Upper lobe of right lung (tissue), 1 donor: Measurements from ENCODE around the gene SIDT1. TPM values are rescaled to one million over a fixed set of nuclear protein-coding genes. Genes with fewer than 3 reads are reported as not detected.

Experiments used
- ATAC-seq: fragments of 200-7000 bp; cut with Tn5 transposase; one replicate; pipeline ENCODE4 v1.9.1; 2020; ENCODE audit warnings: mild to moderate bottlenecking, moderate library complexity
- DNase-seq: peaks from one replicate; pipeline ENCODE4 v3.0.0-alpha.2; 2020
- H3K27ac ChIP-seq: fragments of 200-600 bp; one replicate; pipeline ENCODE4 v1.8.0; 2022
- H3K27me3 ChIP-seq: fragments of 200-600 bp; one replicate; pipeline ENCODE4 v1.8.0; 2022; ENCODE audit warnings: mild to moderate bottlenecking
- H3K36me3 ChIP-seq: fragments of 200-600 bp; one replicate; pipeline ENCODE4 v1.8.0; 2022
- H3K4me1 ChIP-seq: fragments of 200-600 bp; one replicate; pipeline ENCODE4 v1.8.0; 2022
- H3K4me3 ChIP-seq: fragments of 200-600 bp; one replicate; pipeline ENCODE4 v1.8.0; 2022; ENCODE audit warnings: mild to moderate bottlenecking
- H3K9me3 ChIP-seq: fragments of 200-600 bp; one replicate; pipeline ENCODE4 v1.8.0; 2022
- intact Hi-C: fragments of 100-400 bp; cut with DNase I; formaldehyde crosslinking; loops from one replicate; pipeline ENCODE4 v1.11.0; 2022
- total RNA-seq: library from RNA; stranded (reverse); fragmentation: NEBNext Ultra II Directional; extraction: Animal tissue kit (Norgen Biotek cat#: 25700); gene quantifications from one replicate; pipeline ENCODE4 v1.2.1, GENCODE V29; 2021
- TF ChIP-seq, protein P1 (sequence below): fragments of 200-600 bp; IDR thresholded peaks from one replicate; pipeline ENCODE4 v1.8.0; 2022; ENCODE audit warnings: antibody characterized with exemption
- donor health status: DM: no; HTN: yes; CAD: no; lungs with severe emphysema.

SIDT1 gene
- total RNA-seq, 1 donor from 2014 or later = 3.5 TPM

DNA sequence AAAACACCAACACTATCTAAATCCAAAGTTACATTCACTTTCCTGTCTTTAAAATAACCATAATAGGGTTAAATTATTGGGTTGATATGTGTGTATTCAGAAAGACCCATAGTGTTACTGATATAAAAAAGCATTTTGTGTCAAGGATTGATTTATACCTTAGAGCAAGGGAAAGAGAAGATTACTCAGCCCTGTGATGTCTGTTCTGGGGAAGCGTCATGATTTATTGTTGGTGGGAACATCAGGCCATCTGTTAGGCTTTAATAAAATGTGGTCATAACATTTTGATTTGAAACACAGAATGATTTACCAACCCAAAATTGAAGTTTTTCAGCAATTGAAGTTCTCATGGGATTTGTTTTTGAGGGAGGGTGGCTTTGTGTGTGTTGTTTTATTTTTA is 33.2 kb downstream of the SIDT1 start:
- no peak for DNase-seq
- TF ChIP-seq, protein P1, sequence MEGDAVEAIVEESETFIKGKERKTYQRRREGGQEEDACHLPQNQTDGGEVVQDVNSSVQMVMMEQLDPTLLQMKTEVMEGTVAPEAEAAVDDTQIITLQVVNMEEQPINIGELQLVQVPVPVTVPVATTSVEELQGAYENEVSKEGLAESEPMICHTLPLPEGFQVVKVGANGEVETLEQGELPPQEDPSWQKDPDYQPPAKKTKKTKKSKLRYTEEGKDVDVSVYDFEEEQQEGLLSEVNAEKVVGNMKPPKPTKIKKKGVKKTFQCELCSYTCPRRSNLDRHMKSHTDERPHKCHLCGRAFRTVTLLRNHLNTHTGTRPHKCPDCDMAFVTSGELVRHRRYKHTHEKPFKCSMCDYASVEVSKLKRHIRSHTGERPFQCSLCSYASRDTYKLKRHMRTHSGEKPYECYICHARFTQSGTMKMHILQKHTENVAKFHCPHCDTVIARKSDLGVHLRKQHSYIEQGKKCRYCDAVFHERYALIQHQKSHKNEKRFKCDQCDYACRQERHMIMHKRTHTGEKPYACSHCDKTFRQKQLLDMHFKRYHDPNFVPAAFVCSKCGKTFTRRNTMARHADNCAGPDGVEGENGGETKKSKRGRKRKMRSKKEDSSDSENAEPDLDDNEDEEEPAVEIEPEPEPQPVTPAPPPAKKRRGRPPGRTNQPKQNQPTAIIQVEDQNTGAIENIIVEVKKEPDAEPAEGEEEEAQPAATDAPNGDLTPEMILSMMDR = no peak
- intact Hi-C loops = no loop called here
- H3K27me3 ChIP-seq = no peaks in the 10 kb centered on the region
- H3K36me3 ChIP-seq = no peaks in the 10 kb centered on the region
- ATAC-seq = no peak
- H3K4me3 ChIP-seq = no peak overlapping the region
- no peak overlapping the region for H3K27ac ChIP-seq
- no peaks in the 10 kb centered on the region for H3K4me1 ChIP-seq
- H3K9me3 ChIP-seq = no peaks in the 10 kb centered on the region

DNA sequence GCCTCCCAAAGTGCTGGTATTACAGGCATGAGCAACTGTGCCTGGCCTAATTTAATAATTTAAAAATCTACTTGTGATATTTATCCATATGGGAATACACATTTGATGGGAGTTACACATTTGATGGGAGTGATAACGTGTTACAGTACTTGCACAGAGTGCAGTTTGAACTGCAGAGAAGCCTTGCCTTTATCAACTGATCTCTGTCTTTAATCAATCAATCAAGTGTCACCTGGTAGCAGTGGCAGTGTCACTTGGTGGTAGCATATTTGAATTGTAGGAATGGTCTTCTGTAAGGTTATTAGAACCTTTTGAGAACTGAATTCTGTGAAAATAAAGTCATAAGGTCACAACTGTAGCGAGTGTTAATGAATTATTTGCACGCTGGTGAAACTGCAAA is 37.8 kb downstream of the SIDT1 start:
- DNase-seq = no peak
- Histone ChIP-seq H3K4me3 (no peak overlapping the region), H3K36me3 (no peaks in the 10 kb centered on the region), H3K9me3 (no peaks in the 10 kb centered on the region), H3K27me3 (no peaks in the 10 kb centered on the region), H3K4me1 (no peaks in the 10 kb centered on the region), H3K27ac (no peak overlapping the region)
- TF ChIP-seq, protein P1 = no peak
- no peak for ATAC-seq
- intact Hi-C loops = loop anchor here (10.0 kb wide), 1 partner anchor 55 kb away; the partner anchor contains the start of gene SPICE1

DNA sequence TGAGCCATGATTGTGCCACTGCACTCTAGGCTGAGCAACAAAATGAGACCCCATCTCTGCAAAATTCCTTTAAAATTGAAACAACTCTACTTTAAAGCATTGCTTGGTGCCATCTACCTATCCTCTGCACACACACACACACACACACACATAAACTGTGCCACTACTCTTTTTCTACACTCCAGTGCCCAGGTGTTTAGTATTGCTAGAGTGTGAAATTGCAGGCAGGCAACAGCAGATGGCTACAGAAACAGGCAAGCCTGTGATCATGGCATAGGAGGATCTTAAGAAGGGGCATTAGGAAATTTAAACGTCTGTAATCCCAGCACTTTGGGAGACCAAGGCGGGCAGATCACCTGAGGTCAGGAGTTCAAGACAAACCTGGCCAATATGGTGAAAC is 39.0 kb downstream of the SIDT1 start:
- Histone ChIP-seq H3K4me3 (no peak overlapping the region), H3K9me3 (no peaks in the 10 kb centered on the region), H3K36me3 (no peaks in the 10 kb centered on the region), H3K27ac (no peak overlapping the region), H3K4me1 (no peaks in the 10 kb centered on the region), H3K27me3 (no peaks in the 10 kb centered on the region)
- no peak for ATAC-seq
- intact Hi-C loops = loop anchor here (10.0 kb wide), 1 partner anchor 57 kb away; the partner anchor contains the start of gene SPICE1
- no peak for DNase-seq
- TF ChIP-seq, protein P1 = no peak

GRCh38 chr3:113573728-113574127 is 41.4 kb downstream of the SIDT1 start:
- Histone ChIP-seq H3K36me3 (no peaks in the 10 kb centered on the region), H3K27me3 (no peaks in the 10 kb centered on the region), H3K9me3 (no peaks in the 10 kb centered on the region), H3K4me3 (no peak overlapping the region), H3K27ac (no peak overlapping the region), H3K4me1 (no peaks in the 10 kb centered on the region)
- DNase-seq (no peak), ATAC-seq (no peak)
- intact Hi-C loops = loop anchor here (10.0 kb wide), 1 partner anchor 59 kb away; the partner anchor contains the start of gene SPICE1
- TF ChIP-seq, protein P1 = no peak

DNA sequence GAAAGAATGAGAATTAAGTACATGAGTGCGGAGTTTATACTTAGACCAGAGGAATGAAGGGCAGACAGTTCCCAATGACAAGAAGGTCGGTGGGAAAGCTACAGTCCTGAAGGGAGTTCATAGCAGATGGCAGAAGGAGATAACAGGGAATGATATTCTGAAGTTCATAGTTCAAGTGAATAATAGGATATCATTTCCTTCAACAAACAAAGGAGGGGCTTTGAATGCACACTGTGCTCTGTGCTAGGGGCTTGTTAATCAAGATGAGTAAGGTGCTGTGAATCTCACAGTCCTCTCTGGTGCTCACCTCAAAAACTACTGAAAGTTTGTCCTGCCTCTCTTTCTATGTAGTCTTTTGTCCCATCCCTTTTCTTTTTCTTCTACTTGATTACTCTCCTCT is 41.9 kb downstream of the SIDT1 start:
- H3K4me3 ChIP-seq = no peak overlapping the region
- no peaks in the 10 kb centered on the region for H3K27me3 ChIP-seq
- H3K27ac ChIP-seq = no peak overlapping the region
- ATAC-seq (no peak), DNase-seq (no peak)
- H3K4me1 ChIP-seq = no peaks in the 10 kb centered on the region
- TF ChIP-seq, protein P1 = no peak
- intact Hi-C loops = loop anchor here (10.0 kb wide), 1 partner anchor 59 kb away; the partner anchor contains the start of gene SPICE1
- H3K36me3 ChIP-seq = no peaks in the 10 kb centered on the region
- H3K9me3 ChIP-seq = no peaks in the 10 kb centered on the region

DNA sequence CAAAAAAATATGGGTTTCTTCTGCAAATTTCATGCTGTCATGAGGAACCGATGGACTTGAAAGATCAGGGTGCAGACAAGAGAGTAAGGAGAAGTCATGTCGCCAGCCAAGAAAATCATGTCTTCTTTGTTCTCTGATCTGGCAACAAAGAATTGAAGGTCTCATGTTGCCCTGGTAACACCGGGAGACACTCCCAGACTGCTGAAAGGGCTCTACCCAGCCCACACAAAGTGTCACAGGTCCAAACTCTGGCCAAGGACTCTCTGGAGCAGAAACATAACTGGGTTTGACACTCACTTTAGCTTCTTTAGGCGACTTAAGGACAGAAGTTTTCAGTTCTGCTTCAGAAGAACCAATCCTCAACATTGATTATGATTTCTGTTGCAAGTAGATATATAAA is 42.9 kb downstream of the SIDT1 start:
- Histone ChIP-seq H3K4me3 (no peak overlapping the region), H3K4me1 (no peaks in the 10 kb centered on the region), H3K27ac (no peak overlapping the region), H3K9me3 (no peaks in the 10 kb centered on the region), H3K27me3 (no peaks in the 10 kb centered on the region), H3K36me3 (no peaks in the 10 kb centered on the region)
- ATAC-seq (no peak), DNase-seq (no peak)
- TF ChIP-seq, protein P1 = no peak
- intact Hi-C loops = loop anchor here (10.0 kb wide), 1 partner anchor 60 kb away; the partner anchor contains the start of gene SPICE1
